ENCODE results near the gene BUB1B.
"Not testable (repeated sequence)": the region's sequence is repeated elsewhere in the genome, so short reads cannot be mapped to it uniquely, and the experiment has no call there.

Gene BUB1B

GRCh38 chr15:40135846-40136450 is 24.9 kb upstream of the BUB1B start:
- in situ Hi-C loops (cut with HindIII; ENCODE audit: low sequenced_read_pairs), result not testable (repeated sequence)

DNA sequence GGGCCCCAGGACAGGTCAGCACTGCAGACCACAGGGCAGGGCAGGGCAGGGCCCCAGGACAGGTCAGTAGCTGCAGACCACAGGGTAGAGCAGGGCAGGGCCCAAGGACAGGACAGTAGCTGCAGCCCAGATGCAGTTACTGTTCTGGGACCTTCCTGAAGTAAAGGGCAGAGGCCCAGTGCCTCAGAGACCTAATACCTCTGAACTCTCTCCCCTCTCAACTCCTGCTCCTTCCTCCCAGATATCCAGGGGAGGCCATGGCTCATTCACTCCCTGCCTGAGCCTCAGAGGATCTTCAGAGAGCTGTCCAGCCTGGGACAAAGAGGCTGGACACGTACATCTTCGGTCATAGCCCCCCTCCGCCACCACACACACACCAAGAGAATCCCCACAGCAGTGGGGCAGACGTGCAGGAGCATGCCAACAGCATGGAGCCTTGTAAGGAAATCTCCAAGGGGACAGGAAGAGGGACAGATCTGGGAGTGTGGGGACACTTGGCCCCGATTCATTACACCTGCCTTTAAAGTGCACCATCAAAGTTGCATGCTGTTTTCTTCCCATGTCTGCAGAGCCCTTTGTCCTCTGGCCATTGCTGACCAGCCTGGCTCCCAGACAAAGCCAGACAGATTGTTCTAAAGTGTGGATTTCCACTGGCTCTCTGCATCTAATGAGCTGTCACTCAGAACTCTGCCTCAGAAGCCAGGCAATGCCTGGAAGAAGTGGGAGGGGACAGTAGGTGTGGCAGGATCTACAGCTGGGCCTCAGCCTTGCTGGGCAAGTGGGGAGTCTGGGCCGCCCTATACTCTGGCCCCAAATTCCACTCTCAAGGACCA is 24.2 kb upstream of the BUB1B start:
- in situ Hi-C loops (cut with HindIII; ENCODE audit: low sequenced_read_pairs), result no loop called here

DNA sequence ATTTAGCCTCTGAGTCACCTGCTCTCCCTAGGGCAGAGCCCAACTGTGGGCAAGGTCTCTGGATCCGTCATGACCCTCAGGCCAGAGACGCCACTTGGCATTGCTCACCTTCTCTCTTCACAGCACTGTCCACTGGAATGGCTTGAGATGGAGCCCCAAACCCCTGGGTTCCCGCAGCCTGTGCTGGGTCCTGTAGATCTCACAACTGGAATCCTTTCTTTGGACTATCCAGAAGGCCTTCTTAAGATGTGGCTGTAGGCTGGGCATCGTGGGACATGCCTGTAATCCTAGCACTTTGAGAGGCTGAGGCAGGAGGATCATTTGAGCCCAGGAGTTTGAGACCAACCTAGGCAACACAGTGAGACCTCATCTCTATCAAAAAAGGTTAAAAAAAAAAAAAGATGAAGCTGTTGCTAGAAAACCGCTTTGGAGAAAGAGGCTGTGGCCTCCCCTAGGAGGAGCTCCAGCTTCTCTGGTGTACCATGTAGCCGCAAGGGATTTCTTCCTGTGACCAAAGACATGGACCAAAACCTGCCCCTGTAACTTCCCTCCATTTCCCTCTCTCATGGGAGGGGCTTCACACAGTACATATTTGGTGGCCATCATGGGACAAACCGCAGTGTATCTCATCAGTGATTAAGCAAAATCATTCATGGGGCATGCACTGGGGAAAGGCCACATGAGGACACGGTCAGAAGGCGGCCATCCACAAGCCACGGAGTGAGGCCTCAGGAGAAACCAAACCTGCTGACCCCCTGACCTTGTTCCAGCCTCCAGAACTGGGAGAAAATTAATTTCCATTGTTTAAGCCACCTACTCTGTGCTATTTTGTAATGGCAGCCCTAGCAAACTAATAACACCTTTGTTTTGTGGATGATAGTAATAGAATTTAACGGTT is 23.3 kb upstream of the BUB1B start:
- in situ Hi-C loops (cut with HindIII; ENCODE audit: low sequenced_read_pairs), result no loop called here

DNA sequence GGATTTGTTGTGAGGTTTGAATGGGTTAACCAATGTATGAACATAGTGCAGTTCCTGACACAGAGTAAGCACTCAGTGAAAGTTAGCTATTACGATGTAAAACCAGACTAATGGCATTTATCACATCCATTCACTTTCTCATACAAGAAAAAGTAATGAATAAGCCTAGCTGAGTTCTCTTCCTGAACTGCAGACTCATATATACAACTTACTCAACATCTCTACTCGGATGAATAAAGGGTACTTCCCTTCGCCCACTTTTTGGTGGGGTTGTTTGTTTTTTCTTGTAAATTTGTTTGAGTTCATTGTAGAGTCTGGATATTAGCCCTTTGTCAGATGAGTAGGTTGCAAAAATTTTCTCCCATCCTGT is 22.7 kb upstream of the BUB1B start:
- in situ Hi-C loops (cut with HindIII; ENCODE audit: low sequenced_read_pairs), result not testable (repeated sequence)

DNA sequence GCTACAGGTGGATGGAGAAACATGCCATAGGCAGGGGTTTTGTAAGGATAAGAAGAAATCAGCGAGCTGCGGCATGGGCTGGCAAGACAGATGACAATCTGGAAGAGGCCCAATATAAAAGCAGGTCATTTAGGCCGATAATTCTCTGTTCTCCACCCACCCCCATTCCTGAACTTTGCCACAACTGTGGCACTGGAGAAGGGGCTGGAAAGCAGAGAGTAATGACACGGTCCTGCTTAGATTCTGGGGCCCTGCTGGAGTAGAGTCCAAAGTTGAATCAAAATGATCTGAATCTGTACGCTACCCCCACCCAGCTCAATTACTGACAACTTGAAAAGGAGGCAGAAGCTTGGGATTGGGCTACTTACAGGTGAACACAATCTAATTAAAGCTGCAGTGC is 18.4 kb upstream of the BUB1B start:
- in situ Hi-C loops (cut with HindIII; ENCODE audit: low sequenced_read_pairs), result no loop called here

DNA sequence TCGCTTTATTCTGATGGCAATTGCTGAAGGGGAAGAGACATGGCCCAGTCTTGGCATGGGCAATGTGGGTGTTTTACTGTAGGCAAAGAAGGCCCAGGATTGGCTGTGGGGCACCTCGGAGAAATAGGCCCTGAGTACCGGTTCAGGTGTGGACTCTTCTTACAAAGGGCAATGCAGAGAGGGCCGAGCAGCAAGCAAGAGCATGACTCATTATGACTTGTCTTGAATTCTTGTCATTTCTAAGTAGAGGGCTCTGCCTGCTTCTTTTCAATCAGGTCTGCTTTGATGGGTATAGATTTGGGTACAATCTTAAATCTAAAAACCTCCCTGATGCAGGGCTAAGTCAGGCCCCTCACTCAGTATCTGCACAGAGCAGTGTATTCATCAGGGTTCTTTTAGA is 14.8 kb upstream of the BUB1B start:
- in situ Hi-C loops (cut with HindIII; ENCODE audit: low sequenced_read_pairs), result no loop called here

- in situ Hi-C loops (cut with HindIII; ENCODE audit: low sequenced_read_pairs), result no loop called here
These were observed 11.5 kb upstream of the BUB1B start for GRCh38 chr15:40149339-40149738.

GRCh38 chr15:40150163-40150925 is 10.5 kb upstream of the BUB1B start:
- in situ Hi-C loops (cut with HindIII; ENCODE audit: low sequenced_read_pairs), result loop anchor here (10.0 kb wide), 1 partner anchor 126 kb away; no protein-coding TSS in a partner anchor

- in situ Hi-C loops (cut with HindIII; ENCODE audit: low sequenced_read_pairs), result loop anchor here (10.0 kb wide), 1 partner anchor 127 kb away; no protein-coding TSS in a partner anchor
These were observed 9.4 kb upstream of the BUB1B start for GRCh38 chr15:40151499-40151898.

- in situ Hi-C loops (cut with HindIII; ENCODE audit: low sequenced_read_pairs), result loop anchor here (10.0 kb wide), 1 partner anchor 127 kb away; no protein-coding TSS in a partner anchor
These were observed 8.9 kb upstream of the BUB1B start for GRCh38 chr15:40151991-40152390.

- in situ Hi-C loops (cut with HindIII; ENCODE audit: low sequenced_read_pairs), result loop anchor here (10.0 kb wide), 1 partner anchor 130 kb away; no protein-coding TSS in a partner anchor
These were observed 6.0 kb upstream of the BUB1B start for GRCh38 chr15:40154821-40155220.

- in situ Hi-C loops (cut with HindIII; ENCODE audit: low sequenced_read_pairs), result loop anchor here (10.0 kb wide), 1 partner anchor 131 kb away; no protein-coding TSS in a partner anchor
These were observed 5.5 kb upstream of the BUB1B start for GRCh38 chr15:40155270-40155910.

DNA sequence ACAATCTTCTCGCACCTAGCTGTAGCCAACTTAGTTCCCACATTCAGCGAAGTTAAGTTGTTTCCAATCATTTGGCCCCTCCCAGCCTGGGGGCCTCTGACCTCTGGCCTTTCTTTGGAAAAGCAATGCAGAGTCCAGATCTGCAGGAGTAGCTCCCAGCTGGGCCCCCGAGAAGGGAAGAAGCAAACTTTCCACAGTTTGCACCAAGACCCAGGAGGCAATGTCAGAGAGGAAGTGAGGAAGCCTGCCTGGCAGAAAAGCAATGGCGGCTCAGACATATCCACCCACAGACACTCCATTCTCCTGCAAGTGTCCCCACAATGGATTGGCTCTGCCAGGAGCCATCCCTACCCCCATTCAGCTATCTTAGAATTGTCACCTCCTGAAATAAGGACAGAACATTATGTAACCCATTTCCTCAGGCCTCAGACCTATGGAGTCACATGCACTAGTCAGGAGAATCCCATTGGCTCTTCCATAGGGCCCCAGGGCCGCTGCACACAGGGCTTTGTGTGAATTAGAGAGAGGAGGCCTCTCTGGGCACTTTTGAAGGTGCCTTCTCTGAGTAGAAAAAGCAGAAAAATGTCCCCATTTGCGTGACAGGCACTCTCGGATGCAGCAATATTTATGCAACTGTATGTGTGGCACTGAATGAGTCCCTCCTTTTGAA is 3.0 kb upstream of the BUB1B start:
- in situ Hi-C loops (cut with HindIII; ENCODE audit: low sequenced_read_pairs), result loop anchor here (10.0 kb wide), 1 partner anchor 133 kb away; no protein-coding TSS in a partner anchor

- in situ Hi-C loops (cut with HindIII; ENCODE audit: low sequenced_read_pairs), result loop anchor here (5.0 kb wide), 1 partner anchor 58 kb away; no protein-coding TSS in a partner anchor
These were observed 848 bp upstream of the BUB1B start for GRCh38 chr15:40160021-40160420.

DNA sequence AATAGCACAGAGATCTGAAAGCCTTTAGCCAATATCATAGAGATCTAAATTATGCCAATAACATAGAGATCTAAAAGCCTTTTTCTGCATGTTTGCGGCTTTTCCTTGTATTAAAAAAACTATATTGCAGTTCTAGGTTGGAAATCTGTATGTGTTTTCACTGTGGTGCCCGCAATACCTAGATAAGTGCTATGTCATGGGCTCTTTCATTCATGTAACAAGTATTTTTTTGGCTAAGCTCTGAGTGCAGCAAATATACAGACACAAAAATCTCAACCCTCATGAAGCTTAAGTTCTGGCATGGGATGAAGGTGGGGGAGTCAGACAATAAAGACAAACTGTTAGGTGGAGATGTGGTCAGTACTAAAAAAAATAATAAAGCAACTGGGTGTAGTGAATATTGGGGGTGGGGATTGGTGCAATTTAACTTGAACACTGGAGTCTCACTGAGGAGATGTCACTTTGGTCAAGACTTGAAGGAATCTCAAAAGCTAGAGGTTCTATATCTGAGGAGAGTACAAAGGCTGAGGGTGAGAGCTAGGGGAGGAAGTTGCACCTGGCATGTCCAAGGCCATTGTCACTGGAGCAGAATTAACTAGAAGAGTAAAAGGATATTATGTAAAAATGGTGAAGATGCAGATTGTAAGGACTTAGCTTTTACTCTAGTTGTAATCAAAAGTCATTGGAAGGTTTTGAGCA is 973 bp downstream of the BUB1B start:
- in situ Hi-C loops (cut with HindIII; ENCODE audit: low sequenced_read_pairs), result loop anchor here (5.0 kb wide), 1 partner anchor 60 kb away; no protein-coding TSS in a partner anchor

GRCh38 chr15:40162552-40162951 is 1.7 kb downstream of the BUB1B start:
- in situ Hi-C loops (cut with HindIII; ENCODE audit: low sequenced_read_pairs), result loop anchor here (5.0 kb wide), 1 partner anchor 60 kb away; no protein-coding TSS in a partner anchor

- in situ Hi-C loops (cut with HindIII; ENCODE audit: low sequenced_read_pairs), result loop anchor here (5.0 kb wide), 1 partner anchor 62 kb away; no protein-coding TSS in a partner anchor
These were observed 3.0 kb downstream of the BUB1B start for GRCh38 chr15:40163657-40164416.

- in situ Hi-C loops (cut with HindIII; ENCODE audit: low sequenced_read_pairs), result not testable (repeated sequence)
These were observed 6.5 kb downstream of the BUB1B start for GRCh38 chr15:40167374-40167773.
